Left lung (tissue), 10 donors: ENCODE measurements around the gene VPS35L. TPM values are rescaled to one million over a fixed set of nuclear protein-coding genes. Genes with fewer than 3 reads are reported as not detected.
A peak's percentile ranks its signal among the peaks of the same experiment; 100 is the strongest.

Experiments
- ATAC-seq: fragments of 200-7000 bp; cut with Tn5 transposase; one replicate; pipeline ENCODE4 v1.9.1; 2020; ENCODE audit warnings: moderate library complexity
- DNase-seq, 4 donors: peaks; one replicate each; pipeline ENCODE4 v3.0.0-alpha.2; 2013 to 2020
- H3K27ac ChIP-seq, 2 donors: fragments of 200-600 bp; sonication (generic) in 1 of 2; one replicate each; pipeline versions ENCODE4 v1.5.0 to v1.8.0; 2020 to 2021
- H3K27me3 ChIP-seq, 2 donors: fragments of 200-600 bp; sonication (generic) in 1 of 2; one replicate each; pipeline versions ENCODE4 v1.5.0 to v1.8.0; 2020 to 2021
- H3K36me3 ChIP-seq, 2 donors: fragments of 200-600 bp; sonication (generic) in 1 of 2; one replicate each; pipeline versions ENCODE4 v1.5.0 to v1.8.0; 2020 to 2021
- H3K4me1 ChIP-seq, 2 donors: fragments of 200-600 bp; one replicate each; pipeline ENCODE4 v1.8.0; 2021
- H3K4me3 ChIP-seq, 2 donors: fragments of 200-600 bp; sonication (generic) in 1 of 2; one replicate each; pipeline versions ENCODE4 v1.5.0 to v1.8.0; 2020 to 2021; ENCODE audit warnings: mild to moderate bottlenecking in 1 of 2
- H3K9me3 ChIP-seq, 2 donors: fragments of 200-600 bp; sonication (generic) in 1 of 2; one replicate each; pipeline versions ENCODE4 v1.5.0 to v1.8.0; 2020 to 2021
- intact Hi-C, 2 donors: fragments of 100-400 bp; cut with DNase I; formaldehyde crosslinking; loops; one replicate each; pipeline versions ENCODE4 v1.11.2 to v1.14.2; 2022
- polyA plus RNA-seq, 6 donors: library from polyadenylated mRNA; unstranded; fragments of 120-200 nt; gene quantifications; one replicate each; pipeline ENCODE4 v1.2.1, GENCODE V29; 2013; ENCODE audit not compliant: insufficient read length in 6 of 6
- total RNA-seq, 2 donors: library from RNA; stranded (reverse); fragmentation: NEBNext Ultra II Directional; extraction: Animal tissue kit (Norgen Biotek cat#: 25700); gene quantifications; one replicate each; pipeline ENCODE4 v1.2.1, GENCODE V29; 2021
- TF ChIP-seq, protein P1 (sequence below), 2 donors: fragments of 200-600 bp; sonication (generic) in 1 of 2; IDR thresholded peaks; one replicate each; pipeline versions ENCODE4 v1.5.0 to v1.8.0; 2021; ENCODE audit warnings: antibody characterized with exemption in 2 of 2
- donor health status: DM: no; HTN: yes; CAD: no.
- donor health status: DM: no; HTN: no; CAD: no.

VPS35L gene
- total and polyA plus RNA-seq, 8 donors: 54.8 to 70.2 (median 57.7) TPM

DNA sequence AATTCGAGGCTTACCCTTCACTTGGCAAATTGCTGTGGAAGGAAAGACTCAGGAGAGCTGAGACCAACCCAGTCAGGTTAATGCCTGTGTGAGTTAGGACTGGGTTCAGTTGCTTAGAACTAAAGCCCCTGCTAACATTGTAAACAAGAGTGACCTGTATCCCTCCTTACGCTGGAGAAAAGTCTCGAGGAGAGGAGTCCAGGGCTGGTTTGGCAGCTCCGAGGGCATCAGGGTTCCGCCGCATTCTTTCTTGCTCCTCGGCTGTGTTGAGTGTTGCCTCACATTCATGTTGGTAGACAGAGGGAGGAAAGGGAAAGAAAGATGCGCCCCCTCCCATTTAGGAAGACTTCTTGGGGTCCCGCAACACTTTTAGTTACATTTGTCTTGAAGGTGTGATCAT, 18.5 kb downstream of the VPS35L start:
- DNase-seq (no peak), ATAC-seq (no peak)
- Histone ChIP-seq H3K36me3 (peaks cover 0 to 99% of the 10 kb centered on the region in 2 donors), H3K27me3 (no peaks in the 10 kb centered on the region), H3K4me3 (no peak overlapping the region), H3K27ac (no peak overlapping the region), H3K4me1 (no peaks in the 10 kb centered on the region), H3K9me3 (no peaks in the 10 kb centered on the region)
- TF ChIP-seq, protein P1, sequence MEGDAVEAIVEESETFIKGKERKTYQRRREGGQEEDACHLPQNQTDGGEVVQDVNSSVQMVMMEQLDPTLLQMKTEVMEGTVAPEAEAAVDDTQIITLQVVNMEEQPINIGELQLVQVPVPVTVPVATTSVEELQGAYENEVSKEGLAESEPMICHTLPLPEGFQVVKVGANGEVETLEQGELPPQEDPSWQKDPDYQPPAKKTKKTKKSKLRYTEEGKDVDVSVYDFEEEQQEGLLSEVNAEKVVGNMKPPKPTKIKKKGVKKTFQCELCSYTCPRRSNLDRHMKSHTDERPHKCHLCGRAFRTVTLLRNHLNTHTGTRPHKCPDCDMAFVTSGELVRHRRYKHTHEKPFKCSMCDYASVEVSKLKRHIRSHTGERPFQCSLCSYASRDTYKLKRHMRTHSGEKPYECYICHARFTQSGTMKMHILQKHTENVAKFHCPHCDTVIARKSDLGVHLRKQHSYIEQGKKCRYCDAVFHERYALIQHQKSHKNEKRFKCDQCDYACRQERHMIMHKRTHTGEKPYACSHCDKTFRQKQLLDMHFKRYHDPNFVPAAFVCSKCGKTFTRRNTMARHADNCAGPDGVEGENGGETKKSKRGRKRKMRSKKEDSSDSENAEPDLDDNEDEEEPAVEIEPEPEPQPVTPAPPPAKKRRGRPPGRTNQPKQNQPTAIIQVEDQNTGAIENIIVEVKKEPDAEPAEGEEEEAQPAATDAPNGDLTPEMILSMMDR (IDR thresholded peaks at IDR 0.05): no peak
- intact Hi-C loops: no loop called here

DNA sequence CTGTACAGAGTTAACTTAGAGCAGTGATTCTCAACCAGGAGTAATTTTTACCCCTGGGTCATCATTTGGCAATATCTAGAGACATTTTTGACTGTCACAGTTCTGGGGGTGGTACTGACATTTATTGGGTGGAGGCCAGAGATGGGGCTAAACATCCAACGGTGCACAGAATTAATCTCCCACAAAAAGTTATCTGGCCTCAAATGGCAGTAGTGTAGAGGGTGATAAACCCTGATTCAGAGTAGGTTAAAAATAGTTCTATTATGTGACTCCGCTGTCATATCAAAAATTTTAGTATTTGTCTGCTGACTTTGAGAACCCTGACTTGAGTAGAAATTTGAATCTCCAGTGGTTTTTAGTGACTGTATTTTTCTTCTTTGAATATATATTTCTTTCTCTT, 19.1 kb downstream of the VPS35L start:
- Histone ChIP-seq H3K27me3 (no peaks in the 10 kb centered on the region), H3K27ac (no peak overlapping the region), H3K9me3 (no peaks in the 10 kb centered on the region), H3K36me3 (peaks cover 0 to 99% of the 10 kb centered on the region in 2 donors), H3K4me1 (no peaks in the 10 kb centered on the region), H3K4me3 (no peak overlapping the region)
- no peak for DNase-seq
- intact Hi-C loops: no loop called here
- no peak for ATAC-seq
- TF ChIP-seq, protein P1 (IDR thresholded peaks at IDR 0.05): no peak

DNA sequence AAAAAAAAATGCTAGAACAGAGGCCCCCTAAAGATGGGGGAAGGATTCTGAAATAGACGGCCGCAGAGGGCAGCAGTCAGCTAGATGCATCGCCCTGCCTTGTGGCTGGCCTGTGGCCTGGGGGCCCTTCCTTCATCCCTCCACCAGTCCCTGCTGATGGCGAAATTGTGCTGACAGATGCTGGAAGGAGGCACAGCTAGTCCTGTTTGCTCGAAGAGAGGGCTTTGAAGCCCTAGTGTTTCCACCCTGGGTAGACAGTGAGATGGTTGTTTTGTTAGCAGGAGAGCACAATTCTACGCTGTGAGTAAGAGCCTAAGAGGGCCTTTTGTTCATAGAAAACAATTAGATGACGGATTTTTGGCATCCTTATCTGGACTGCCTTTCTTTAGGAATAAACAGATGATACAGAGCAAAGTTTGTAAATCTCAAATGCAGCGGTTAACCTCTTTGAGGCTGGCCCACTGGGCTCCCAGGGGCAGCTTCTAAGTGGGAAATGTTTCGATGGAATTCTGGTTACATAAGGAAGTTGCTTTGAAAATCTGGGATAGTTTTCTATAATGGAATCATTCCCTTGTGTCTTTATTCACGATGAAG, 23.0 kb downstream of the VPS35L start:
- intact Hi-C loops: no loop called here
- no peaks in the 10 kb centered on the region for H3K27me3 ChIP-seq
- no peaks in the 10 kb centered on the region for H3K9me3 ChIP-seq
- DNase-seq: no peak
- H3K4me3 ChIP-seq: no peak overlapping the region
- ATAC-seq: no peak
- H3K27ac ChIP-seq: no peak overlapping the region
- H3K4me1 ChIP-seq: no peaks in the 10 kb centered on the region
- TF ChIP-seq, protein P1 (IDR thresholded peaks at IDR 0.05): no peak
- peaks cover 0 to 98% of the 10 kb centered on the region in 2 donors for H3K36me3 ChIP-seq

DNA sequence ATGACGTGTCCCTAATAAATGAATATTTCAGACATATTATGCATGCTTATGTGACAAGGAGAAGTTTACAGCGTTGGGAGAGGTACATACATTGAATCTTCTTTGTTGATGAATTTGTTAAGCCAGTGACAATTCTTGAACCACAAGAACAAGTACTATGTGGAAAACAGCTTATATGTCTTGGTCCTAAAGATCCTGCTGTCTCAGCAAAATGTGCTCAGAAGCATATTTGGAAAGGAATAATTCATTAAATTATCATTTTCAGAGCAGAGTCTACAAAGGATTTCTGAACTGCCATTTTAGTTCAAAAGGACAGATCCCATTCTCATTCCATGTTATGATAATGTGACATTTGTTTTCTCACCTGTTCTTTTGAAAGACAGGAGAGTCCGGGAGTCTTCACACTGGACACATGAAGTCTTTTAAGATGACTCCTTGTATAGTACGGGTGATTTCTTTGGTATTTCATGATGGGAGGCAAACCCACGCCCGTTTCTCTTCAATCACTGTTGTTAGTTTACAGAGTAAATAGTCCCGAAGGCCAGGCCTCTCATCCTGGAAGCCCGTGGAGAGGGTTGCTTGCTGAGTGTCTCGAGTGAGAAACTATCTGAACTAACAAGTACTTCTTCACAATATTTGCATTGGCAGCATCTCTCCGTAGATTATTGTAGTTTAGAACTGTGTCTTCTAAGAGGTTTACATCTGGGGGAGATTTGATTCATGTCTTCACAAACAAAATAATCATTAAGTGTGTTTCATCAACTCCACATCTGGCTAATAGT, 26.7 kb downstream of the VPS35L start:
- peaks cover 0 to 96% of the 10 kb centered on the region in 2 donors for H3K36me3 ChIP-seq
- DNase-seq (no peak), ATAC-seq (peak; percentile 70)
- TF ChIP-seq, protein P1 (IDR thresholded peaks at IDR 0.05): no peak
- no peaks in the 10 kb centered on the region for H3K4me1 ChIP-seq
- H3K27me3 ChIP-seq: no peaks in the 10 kb centered on the region
- intact Hi-C loops: no loop called here
- no peaks in the 10 kb centered on the region for H3K9me3 ChIP-seq
- no peak overlapping the region for H3K27ac ChIP-seq
- H3K4me3 ChIP-seq: no peak overlapping the region

DNA sequence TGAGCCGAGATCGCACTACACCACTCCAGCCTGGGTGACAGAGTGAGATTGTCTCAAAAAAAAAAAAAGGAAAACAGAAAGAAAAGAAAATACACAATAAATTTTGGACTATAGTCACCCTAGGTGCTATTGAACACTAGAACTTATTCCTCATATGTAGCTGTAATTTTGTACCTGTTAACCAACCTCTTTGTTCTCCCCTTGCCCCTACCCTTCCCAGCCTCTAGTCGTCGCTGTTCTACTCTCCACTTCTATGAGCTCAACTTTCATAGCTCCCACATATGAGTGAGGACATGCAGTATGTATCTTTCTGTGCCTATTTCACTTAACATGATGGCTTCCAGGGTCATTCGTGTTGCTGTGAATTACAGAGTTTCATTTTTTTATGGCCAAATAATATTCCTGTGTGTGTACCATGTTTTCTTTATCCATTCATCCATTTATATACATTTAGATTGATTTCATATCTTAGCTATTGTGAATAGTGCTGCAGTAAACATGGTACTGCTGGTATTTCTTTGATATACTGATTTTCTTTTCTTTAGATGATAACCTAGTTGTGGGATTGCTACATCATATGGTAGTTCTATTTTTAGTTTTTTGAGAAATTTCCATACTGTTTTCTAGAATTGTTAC, 28.3 kb downstream of the VPS35L start:
- no peak overlapping the region for H3K4me3 ChIP-seq
- ATAC-seq (peak; percentile 91), DNase-seq (peak in 2 of 4 donors; percentile 11 to 54)
- TF ChIP-seq, protein P1 (IDR thresholded peaks at IDR 0.05): peak; percentile 64 to 75
- H3K36me3 ChIP-seq: peaks cover 0 to 91% of the 10 kb centered on the region in 2 donors
- H3K27me3 ChIP-seq: no peaks in the 10 kb centered on the region
- H3K27ac ChIP-seq: no peak overlapping the region
- intact Hi-C loops: no loop called here
- H3K9me3 ChIP-seq: no peaks in the 10 kb centered on the region
- H3K4me1 ChIP-seq: no peaks in the 10 kb centered on the region
